Superior temporal gyrus (tissue), 1 donor: ENCODE data around the gene CCDC74B.
"Not testable (repeated sequence)": the region's sequence is repeated elsewhere in the genome, so short reads cannot be mapped to it uniquely, and the experiment has no call there.

Source experiments
- DNase-seq: peaks from one replicate; pipeline ENCODE4 v3.0.0-alpha.2; 2016; ENCODE audit errors: extremely low spot score

Gene CCDC74B

DNA sequence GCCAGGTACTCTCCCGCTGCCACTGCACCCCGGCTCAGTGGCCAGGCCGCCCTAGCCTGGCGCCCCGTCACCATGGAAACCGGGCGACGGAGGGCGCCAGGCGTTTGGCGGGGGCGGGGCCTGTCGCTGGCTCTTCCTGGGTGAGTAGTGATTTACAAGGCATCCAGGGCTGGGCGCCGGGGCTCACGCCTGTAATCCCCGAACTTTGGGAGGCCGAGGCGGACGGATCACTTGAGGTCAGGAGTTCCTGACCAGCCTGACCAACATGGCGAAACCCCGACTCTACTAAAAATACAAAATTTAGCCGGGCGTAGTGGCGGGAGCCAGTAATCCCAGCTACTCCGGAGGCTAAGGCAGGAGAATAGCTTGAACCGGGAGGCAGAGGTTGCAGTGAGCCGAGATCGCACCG is at the start of gene CCDC74B:
CCDC74B (minus strand) TSS at position 107 of the 409 bp plus-strand sequence. CDS start 116 bp downstream, outside the sequence.
- peak; percentile 20 for DNase-seq

GRCh38 chr2:130193824-130194223 is 48.9 kb upstream of the CCDC74B start:
- DNase-seq: not testable (repeated sequence)

DNA sequence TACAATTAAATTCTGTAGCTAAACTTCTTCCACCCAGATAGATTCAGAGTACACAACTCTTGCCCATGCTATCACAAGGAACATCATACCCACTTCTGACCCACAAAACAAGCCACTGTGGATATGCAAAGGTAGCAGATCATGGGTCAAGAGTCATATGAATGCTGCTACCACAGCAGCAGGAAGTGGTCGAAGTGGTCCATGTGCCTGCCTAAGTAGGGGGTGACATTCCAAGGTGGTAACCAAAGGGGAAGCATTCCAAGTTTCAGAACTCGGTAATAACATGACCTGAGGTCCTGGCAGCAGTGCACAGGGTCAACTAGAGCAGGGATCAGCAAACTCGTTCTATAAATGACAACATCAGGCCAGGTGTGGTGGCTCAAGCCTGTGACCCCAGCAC is 47.5 kb upstream of the CCDC74B start:
- not testable (repeated sequence) for DNase-seq

- not testable (repeated sequence) for DNase-seq
These were observed 46.4 kb upstream of the CCDC74B start for GRCh38 chr2:130191319-130191718.

GRCh38 chr2:130190237-130190636 is 45.3 kb upstream of the CCDC74B start:
- no peak for DNase-seq

DNA sequence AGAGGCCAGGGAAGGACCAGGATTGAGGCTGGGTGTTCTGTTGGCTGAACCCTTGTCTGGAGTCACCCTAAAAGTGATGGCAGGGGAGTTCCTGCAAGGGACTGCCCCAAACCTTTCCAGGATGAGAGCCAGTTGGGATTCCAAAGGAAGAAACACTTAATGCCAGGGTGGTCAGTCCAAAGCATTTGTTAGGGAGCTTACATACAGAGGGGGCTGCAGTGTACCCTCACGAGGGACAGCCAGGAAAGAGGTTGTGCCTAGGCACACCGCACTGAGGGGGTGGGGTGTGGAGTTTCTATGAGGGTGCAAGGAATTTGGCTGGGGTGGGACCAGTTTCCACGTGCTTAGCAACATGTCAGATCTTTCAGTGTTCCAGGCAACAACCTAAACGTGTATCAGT is 44.0 kb upstream of the CCDC74B start:
- DNase-seq: not testable (repeated sequence)

- not testable (repeated sequence) for DNase-seq
These were observed 43.2 kb upstream of the CCDC74B start for GRCh38 chr2:130187859-130188792.

GRCh38 chr2:130187268-130187667 is 42.4 kb upstream of the CCDC74B start:
- DNase-seq: no peak

- no peak for DNase-seq
These were observed 41.5 kb upstream of the CCDC74B start for GRCh38 chr2:130186391-130186790.

DNA sequence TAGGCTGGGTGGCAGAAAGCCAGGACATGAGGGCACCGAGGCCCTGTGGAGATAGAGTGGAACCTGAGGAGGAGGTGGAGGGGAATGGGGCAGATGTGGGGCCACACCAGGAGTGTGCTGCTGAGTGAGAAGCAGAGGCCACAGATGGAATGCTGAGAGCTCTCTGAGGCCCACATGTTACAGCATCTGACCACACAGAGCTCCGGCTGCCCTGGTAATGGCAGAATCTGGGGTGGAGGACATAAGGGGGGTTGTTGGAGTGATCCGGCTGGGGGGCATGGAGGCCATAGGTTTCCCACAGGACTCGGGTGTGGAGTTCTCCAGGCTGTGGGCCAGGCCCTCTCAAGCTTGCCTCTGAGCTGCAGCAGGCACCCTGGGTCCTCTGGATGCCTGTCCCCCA is 41.0 kb upstream of the CCDC74B start:
- DNase-seq: no peak

DNA sequence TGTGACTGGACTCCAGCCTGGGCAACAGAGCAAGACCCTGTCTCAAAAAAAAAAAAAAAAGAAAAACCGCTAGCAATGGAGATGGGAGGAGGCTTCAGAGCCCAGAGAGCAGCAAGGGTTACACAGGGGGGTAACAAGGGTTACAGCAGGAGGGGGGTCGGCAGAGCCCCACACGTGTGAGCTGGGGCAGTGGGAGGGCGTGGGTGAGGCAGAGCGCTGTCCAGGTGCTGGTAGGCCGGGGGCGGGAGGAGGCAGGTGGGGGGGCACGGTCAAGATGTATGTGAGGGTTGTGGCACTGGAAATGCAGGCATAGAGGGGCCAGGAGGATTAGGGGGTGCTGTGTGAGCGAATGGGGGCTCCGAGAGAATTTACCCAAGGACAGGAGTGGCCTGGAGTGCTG is 40.5 kb upstream of the CCDC74B start:
- DNase-seq: no peak

- peak; percentile 14 for DNase-seq
These were observed 38.8 kb upstream of the CCDC74B start for GRCh38 chr2:130183512-130184373.

DNA sequence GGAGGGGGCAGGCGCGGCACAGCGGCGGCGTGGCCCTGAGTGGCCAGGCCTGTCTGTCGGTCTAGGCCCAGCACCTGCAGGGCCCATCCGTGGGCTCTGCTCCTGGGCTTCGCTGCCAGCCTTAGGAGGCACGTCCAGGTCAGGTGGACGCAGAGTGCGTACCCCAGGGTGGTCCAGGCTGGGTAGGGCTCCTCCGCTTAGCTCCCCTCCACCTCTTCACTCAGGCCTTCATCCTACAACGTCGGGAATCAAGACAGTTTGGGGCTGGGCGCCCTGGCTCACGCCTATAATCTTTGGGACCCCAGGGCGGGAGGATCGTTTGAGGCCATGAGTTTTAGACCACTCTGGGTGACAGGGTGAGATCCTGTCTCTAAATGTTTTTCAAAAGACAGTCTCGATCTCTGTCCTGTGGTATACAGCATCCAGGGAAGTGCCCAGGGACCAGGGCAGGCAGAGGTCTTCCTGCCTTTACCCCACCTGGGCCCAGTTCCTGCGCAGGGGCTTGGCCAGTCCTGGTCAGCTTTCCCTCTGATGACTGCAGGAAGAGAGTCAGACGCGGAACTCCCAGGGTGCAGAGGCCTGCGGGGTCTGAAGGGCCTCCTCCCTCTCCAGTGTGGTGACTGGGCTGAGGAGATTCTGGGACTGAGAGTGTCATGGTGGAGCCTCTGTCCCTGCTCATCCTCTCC is 38.1 kb upstream of the CCDC74B start:
- DNase-seq: peak; percentile 10

- peak; percentile 81 for DNase-seq
These were observed 37.2 kb upstream of the CCDC74B start, which contains the start of gene MZT2B for GRCh38 chr2:130181880-130182682. Gene MZT2B, plus strand, starts transcription at chr2:130182262. Its CDS starts 21 bp downstream, at chr2:130182283.

GRCh38 chr2:130181325-130181879 is 36.5 kb upstream of the CCDC74B start, which contains the start of gene SMPD4:
Gene SMPD4, minus strand, starts transcription at chr2:130181602. Its CDS starts 5,010 bp downstream, at chr2:130176592.
- peak; percentile 95 for DNase-seq

GRCh38 chr2:130180404-130181324 is 35.8 kb upstream of the CCDC74B start:
- not testable (repeated sequence) for DNase-seq

- not testable (repeated sequence) for DNase-seq
These were observed 30.0 kb upstream of the CCDC74B start for GRCh38 chr2:130174866-130175265.

- no peak for DNase-seq
These were observed 25.0 kb upstream of the CCDC74B start for GRCh38 chr2:130169896-130170295.

- DNase-seq: not testable (repeated sequence)
These were observed 24.3 kb upstream of the CCDC74B start for GRCh38 chr2:130169163-130169562.
